NOMO-1 treated with DMSO at 0.1 percent for 48 hours (cell line): ENCODE data around the gene ORC2.

Experiments
- DNase-seq: peaks from one replicate; lab custom pipeline; 2025; ENCODE audit not compliant: unreplicated experiment; lab: John Stamatoyannopoulos, UW

Gene ORC2

DNA sequence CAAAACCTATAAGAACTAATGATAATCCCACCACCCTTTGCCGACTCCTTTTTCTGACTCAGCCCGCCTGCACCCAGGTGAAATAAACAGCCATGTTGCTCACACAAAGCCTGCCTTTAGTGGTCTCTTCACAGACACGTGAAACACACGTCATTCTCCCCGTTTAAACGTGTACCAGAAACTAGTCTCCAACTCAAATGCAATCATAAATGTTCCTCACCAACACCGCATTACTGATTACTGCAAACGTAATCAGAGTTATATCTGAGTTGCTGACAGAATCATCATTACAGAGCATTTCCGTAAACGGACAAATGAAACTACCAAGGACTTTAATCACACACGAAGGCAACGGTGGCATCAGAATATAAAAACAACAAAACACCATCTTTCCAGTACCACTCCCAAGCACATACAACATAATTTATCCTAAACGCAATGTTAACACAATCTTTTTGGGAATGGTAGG is 100.9 kb downstream of the ORC2 start:
- DNase-seq, result peak; percentile 41

DNA sequence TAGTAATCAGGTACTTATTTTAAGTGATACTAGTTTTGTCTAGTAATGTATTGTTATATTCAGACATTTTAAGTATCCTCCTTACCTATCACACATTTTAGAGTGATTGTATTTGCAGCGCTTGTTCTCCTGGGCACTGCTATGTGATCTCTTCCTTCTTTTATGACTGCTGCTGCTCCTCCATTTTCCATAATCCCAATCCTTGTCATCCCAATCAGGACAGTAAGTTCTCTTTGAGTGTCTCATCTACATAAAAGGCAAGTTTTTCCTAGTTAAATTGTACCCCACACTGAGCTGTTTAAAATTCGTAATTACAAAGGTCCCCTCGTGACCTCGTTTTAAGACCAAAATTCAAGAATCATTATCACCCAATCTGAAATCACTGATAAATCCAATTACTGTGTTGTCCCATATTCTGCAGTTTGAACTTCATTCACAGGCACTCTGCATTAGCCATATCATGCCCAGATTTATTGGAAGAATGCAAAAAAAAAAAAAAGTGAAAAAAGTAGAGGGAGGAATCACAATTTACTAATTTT is 101.8 kb downstream of the ORC2 start:
- DNase-seq, result no peak

GRCh38 chr2:200860092-200860795 is 103.2 kb downstream of the ORC2 start:
- no peak for DNase-seq
